ENCODE measurements around the gene IL17C. TPM values are rescaled to one million over a fixed set of nuclear protein-coding genes. Genes with fewer than 3 reads are reported as not detected.

Gene IL17C
- total and polyA plus RNA-seq, 9 of the 15 experiments (the other 6 are each of a cell fraction or from before 2014, with no cell fraction given): not detected

- TF ChIP-seq ELF1 (tag; IDR thresholded peaks at IDR 0.05) (peak; percentile 90), E2F6 (IDR thresholded peaks at IDR 0.05; ENCODE audit: borderline replicate concordance in 1 of 2, extremely low read depth in 1 of 2, insufficient read depth in 1 of 2, insufficient read length in 1 of 2, low read depth in 1 of 2, low read length in 1 of 2, poor library complexity in 1 of 2, severe bottlenecking in 1 of 2) (no peak), ZFPM2 (CRISPR knock-in tag; IDR thresholded peaks at IDR 0.05) (no peak), FOXM1 (IDR thresholded peaks at IDR 0.05; ENCODE audit: low read depth) (no peak), FOXM1 (CRISPR knock-in tag; IDR thresholded peaks at IDR 0.05; ENCODE audit: low read depth) (no peak), ZNF778 (CRISPR knock-in tag; IDR thresholded peaks at IDR 0.05) (no peak), WHSC1 (IDR thresholded peaks at IDR 0.05; ENCODE audit: low read length) (no peak), UBTF (IDR thresholded peaks at IDR 0.05; ENCODE audit: borderline replicate concordance in 1 of 2, low read depth in 2 of 2, low read length in 2 of 2) (peak; percentile 44 to 81; a peak in 1 of 4 replicates), ATF4 (CRISPR knock-in tag; IDR thresholded peaks at IDR 0.05) (no peak), MED1 (CRISPR knock-in tag; IDR thresholded peaks at IDR 0.05; ENCODE audit: borderline replicate concordance) (no peak), CHD7 (IDR thresholded peaks at IDR 0.05; ENCODE audit: low read depth, low read length) (peak; percentile 29), KLF13 (tag; IDR thresholded peaks at IDR 0.05; ENCODE audit: borderline replicate concordance, low read depth) (0 out of 2 replicates have a peak, but pooled peaks have one; percentile 6)
Observed at GRCh38 chr16:88628512-88628974, 9.8 kb upstream of the IL17C start (continued).

Data from K562 (cell line).